Loucy (cell line): ENCODE measurements around the gene CLSTN1.

ENCODE experiments used
- EZH2phosphoT487 ChIP-seq: fragments of 200-600 bp; IDR thresholded peaks from 2 replicates; pipeline ENCODE4 v1.6.1; 2018; ENCODE audit warnings: antibody characterized with exemption, mild to moderate bottlenecking, moderate library complexity, borderline replicate concordance
- TF ChIP-seq, protein P1 (sequence below): fragments of 200-600 bp; sonication (generic); conservative IDR thresholded peaks from 2 replicates; pipeline ENCODE4 v1.5.1; 2014; ENCODE audit warnings: mild to moderate bottlenecking, antibody characterized with exemption, low read length

DNA sequence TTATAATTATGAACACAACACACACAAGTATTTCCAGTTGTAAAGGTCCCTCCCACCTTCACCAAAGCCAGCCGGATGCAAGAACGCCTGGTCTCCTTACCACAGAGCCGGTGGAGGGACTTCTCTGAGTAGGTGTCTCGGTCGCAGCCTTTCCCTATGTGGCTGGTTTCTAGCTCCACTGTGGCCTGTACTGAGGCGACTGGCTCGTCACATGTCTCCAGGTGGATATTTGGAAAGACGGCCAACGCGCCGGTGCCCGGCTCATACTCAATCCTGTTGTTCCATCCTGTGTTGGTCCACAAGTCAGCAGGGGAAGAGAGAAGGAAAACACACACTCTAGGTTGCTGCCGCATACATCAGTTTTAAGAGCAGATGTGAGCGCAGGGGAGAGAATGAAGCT lies 74.4 kb downstream of the CLSTN1 start:
- TF ChIP-seq, protein P1, sequence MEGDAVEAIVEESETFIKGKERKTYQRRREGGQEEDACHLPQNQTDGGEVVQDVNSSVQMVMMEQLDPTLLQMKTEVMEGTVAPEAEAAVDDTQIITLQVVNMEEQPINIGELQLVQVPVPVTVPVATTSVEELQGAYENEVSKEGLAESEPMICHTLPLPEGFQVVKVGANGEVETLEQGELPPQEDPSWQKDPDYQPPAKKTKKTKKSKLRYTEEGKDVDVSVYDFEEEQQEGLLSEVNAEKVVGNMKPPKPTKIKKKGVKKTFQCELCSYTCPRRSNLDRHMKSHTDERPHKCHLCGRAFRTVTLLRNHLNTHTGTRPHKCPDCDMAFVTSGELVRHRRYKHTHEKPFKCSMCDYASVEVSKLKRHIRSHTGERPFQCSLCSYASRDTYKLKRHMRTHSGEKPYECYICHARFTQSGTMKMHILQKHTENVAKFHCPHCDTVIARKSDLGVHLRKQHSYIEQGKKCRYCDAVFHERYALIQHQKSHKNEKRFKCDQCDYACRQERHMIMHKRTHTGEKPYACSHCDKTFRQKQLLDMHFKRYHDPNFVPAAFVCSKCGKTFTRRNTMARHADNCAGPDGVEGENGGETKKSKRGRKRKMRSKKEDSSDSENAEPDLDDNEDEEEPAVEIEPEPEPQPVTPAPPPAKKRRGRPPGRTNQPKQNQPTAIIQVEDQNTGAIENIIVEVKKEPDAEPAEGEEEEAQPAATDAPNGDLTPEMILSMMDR, result no peak
- no peak for TF ChIP-seq EZH2phosphoT487
